Measurements from ENCODE around the gene WIPI1. TPM values are rescaled to one million over a fixed set of nuclear protein-coding genes. Genes with fewer than 3 reads are reported as not detected.
A peak's percentile ranks its signal among the peaks of the same experiment; 100 is the strongest.

WIPI1 gene
- total and polyA plus RNA-seq, 9 donors: 33.9 to 50.5 (median 44.1) TPM

DNA sequence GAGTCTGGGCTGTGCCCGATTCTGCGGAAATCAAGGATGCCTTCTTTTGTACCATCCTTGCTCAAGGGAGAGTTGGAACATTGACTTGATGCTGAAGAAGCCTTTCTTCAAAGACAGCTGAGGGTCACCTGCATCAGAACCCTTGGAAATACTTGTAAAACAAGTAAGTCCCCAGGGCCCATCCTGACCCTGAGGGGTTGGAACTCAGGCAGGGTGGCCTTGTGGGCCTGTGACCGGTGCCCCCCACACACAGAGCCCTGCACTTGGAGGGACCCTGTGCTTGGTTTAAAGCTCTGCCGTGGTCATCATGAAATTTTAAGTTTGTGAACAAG, 56.9 kb downstream of the WIPI1 start:
- Histone ChIP-seq H3K4me3 (ENCODE audit: low read length) (no peak overlapping the region), H3K27ac (ENCODE audit: low read length) (no peak overlapping the region), H3K9me3 (replicated peaks; ENCODE audit: control insufficient read depth, low read depth, low read length) (peaks cover 2% of the 10 kb centered on the region), H3K4me1 (ENCODE audit: control insufficient read depth, insufficient read depth, low read length) (peaks cover 14% of the 10 kb centered on the region), H3K27me3 (ENCODE audit: control insufficient read depth, insufficient read depth, low read length) (no peaks in the 10 kb centered on the region), H3K36me3 (ENCODE audit: control insufficient read depth, insufficient read depth, low read length) (no peaks in the 10 kb centered on the region)
- 55% methylated on average over 3 of the region's 4 CpGs for WGBS (ENCODE audit: insufficient coverage)
- no peak for DNase-seq

DNA sequence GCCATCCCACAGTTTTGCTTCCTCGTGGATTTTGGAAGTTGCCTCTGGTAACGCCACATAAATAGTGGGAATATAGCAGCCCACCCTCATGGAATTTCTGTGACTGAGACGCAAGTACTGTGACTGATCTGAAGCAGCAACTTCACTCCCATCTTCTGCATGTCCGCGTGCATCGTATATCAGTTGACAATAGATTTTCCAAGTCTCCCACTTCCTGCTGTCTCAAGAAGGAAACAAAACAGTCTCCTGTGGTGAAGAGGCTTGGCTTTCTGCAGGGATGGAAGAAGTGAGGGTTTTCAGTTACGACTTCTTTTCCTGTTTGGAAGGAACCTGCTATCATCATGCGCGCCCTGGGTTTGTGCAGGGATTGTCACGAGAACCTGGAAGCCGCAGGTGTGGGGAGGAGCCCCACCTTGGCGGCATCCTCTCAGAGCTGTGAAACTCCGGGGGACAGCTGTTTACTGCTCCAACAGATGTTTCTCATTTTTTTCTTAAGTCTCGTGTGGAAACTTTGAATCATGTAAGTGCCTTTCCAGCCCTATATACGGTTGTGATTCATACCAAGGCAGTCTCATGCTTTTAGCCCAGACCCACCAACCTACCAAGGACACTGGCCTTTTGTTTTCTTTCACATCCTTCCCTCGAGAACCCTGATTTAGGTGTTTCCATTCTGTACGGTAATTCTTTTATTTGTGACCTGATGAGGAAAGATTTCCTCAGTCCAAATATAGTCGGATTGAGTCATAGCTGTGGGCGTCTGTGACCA, 57.5 kb downstream of the WIPI1 start:
- Histone ChIP-seq H3K4me1 (ENCODE audit: control insufficient read depth, insufficient read depth, low read length) (peaks cover 14% of the 10 kb centered on the region), H3K9me3 (replicated peaks; ENCODE audit: control insufficient read depth, low read depth, low read length) (peaks cover 5% of the 10 kb centered on the region), H3K4me3 (ENCODE audit: low read length) (no peak overlapping the region), H3K27me3 (ENCODE audit: control insufficient read depth, insufficient read depth, low read length) (no peaks in the 10 kb centered on the region), H3K36me3 (ENCODE audit: control insufficient read depth, insufficient read depth, low read length) (no peaks in the 10 kb centered on the region), H3K27ac (ENCODE audit: low read length) (peak overlapping the region; percentile 60)
- 19% methylated on average over 6 of the region's 19 CpGs for WGBS (ENCODE audit: insufficient coverage)
- DNase-seq: peak; percentile 91

DNA sequence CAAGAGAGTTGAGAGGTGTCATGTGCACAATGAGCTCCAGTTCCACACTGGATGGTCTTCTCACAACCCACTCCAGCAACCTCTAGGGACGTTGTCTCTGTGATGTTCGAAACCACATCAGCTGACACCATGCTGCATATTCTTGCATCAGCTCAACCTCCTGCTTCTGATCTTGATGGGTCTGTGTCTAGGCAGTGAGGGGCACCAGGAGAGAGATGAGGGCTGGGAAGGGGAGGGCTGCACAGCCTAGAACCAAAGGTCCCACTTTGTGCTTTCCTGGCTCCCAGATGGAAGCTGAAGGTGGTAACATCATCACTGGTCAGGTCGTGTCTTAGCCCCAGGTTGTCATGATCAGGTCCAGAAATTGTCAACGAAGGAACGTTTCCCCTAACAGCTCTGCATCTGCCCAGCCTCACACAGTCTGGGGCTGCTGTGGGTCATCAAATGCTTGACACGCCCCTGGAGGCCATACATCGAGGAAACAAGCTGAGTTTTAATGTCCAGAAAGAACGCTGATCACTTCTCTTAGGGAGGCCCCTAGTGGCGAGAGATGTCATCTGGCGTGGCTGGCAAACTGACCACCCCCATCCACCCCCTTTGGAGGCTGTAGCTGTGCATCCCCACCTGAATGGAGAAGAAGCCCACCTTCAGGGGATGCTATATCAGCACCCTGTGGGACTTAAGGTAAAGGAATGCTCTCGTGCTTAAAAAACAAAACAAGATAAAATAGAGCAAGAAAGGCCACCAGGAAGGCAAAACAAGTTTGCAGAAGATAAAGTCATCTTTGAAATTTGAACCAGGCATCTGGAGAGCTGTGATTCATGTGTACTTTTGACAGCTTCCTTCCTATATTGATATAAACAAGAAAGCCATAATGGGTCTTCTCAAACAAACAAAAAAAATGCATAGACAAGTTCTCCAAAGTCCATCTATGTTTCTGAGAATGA, 58.3 kb downstream of the WIPI1 start:
- WGBS (ENCODE audit: insufficient coverage): 9% methylated on average over 3 of the region's 11 CpGs
- Histone ChIP-seq H3K36me3 (ENCODE audit: control insufficient read depth, insufficient read depth, low read length) (no peaks in the 10 kb centered on the region), H3K27me3 (ENCODE audit: control insufficient read depth, insufficient read depth, low read length) (no peaks in the 10 kb centered on the region), H3K4me1 (ENCODE audit: control insufficient read depth, insufficient read depth, low read length) (peaks cover 14% of the 10 kb centered on the region), H3K4me3 (ENCODE audit: low read length) (no peak overlapping the region), H3K27ac (ENCODE audit: low read length) (peak overlapping the region; percentile 60), H3K9me3 (replicated peaks; ENCODE audit: control insufficient read depth, low read depth, low read length) (peaks cover 10% of the 10 kb centered on the region)
- peak; percentile 75 for DNase-seq

DNA sequence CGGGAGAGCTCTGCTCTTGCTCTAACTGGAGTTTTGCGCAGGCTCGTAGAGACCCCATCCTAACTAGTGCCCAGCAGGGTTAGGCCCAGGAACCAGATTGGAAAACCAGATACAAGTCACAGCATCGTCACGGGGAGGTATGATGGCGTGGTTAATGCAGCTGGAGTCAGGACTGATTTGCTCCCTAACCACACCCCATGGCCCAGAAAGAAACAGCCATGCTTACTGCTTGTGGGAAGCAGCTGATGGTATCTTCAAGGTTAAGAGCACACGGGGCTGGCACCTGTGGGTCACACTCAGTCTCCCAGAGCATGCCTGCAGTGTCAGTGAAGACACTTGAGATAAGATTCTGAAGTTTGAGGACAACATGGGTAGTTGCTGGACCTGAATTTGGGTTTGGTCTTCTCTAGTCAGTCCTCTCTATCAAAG, 60.2 kb downstream of the WIPI1 start:
- H3K27ac ChIP-seq (ENCODE audit: low read length): no peak overlapping the region
- no peaks in the 10 kb centered on the region for H3K36me3 ChIP-seq (ENCODE audit: control insufficient read depth, insufficient read depth, low read length)
- DNase-seq: no peak
- peaks cover 10% of the 10 kb centered on the region for H3K9me3 ChIP-seq (replicated peaks; ENCODE audit: control insufficient read depth, low read depth, low read length)
- WGBS (ENCODE audit: insufficient coverage): 37% methylated on average over 3 of the region's 7 CpGs
- H3K4me1 ChIP-seq (ENCODE audit: control insufficient read depth, insufficient read depth, low read length): peaks cover 14% of the 10 kb centered on the region
- no peaks in the 10 kb centered on the region for H3K27me3 ChIP-seq (ENCODE audit: control insufficient read depth, insufficient read depth, low read length)
- H3K4me3 ChIP-seq (ENCODE audit: low read length): no peak overlapping the region

DNA sequence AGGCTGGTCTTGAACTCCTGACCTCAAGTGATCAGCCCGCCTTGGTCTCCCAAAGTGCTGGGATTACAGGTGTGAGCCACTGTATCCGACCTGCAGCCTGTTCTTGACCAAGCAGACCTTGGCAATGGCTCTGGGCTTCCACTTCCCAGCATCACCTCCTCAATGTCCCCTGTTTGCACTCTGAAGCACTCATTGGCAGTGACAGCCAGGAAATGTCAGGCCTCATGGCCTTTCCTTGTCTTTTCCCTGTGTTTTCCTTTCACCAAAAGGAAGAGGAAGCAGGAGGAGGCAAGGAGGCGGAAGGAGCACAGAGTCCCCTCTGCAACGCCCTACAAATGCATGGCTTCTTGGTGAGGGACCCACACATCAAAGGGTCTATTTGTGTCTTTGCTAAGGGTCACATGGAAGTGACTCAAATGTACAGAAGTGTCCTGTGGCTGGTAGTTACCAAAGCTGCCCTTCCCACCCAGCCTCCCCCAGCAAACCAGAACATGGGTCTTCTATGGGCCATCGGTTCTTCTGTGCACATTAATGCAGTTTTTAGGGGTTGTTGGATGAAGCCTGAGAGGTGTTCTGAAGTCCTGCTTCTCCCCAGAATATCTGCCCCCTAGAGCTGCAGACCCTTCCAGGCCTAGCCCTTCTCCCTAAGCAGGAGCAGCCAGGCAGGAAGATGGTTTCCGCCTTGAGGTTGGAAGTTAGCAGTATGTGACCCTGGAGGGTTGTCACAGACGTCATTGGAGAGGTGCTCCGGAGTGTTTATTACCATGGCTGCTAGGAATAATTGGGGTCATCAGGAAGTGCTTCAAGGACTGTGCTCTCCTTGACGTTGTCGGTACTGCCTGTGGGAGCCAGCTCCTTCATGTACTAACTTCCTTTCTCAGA, 60.8 kb downstream of the WIPI1 start:
- H3K36me3 ChIP-seq (ENCODE audit: control insufficient read depth, insufficient read depth, low read length): no peaks in the 10 kb centered on the region
- H3K4me3 ChIP-seq (ENCODE audit: low read length): no peak overlapping the region
- H3K9me3 ChIP-seq (replicated peaks; ENCODE audit: control insufficient read depth, low read depth, low read length): peaks cover 10% of the 10 kb centered on the region
- peak; percentile 22 for DNase-seq
- H3K27me3 ChIP-seq (ENCODE audit: control insufficient read depth, insufficient read depth, low read length): no peaks in the 10 kb centered on the region
- 62% methylated on average over 4 of the region's 10 CpGs for WGBS (ENCODE audit: insufficient coverage)
- peaks cover 14% of the 10 kb centered on the region for H3K4me1 ChIP-seq (ENCODE audit: control insufficient read depth, insufficient read depth, low read length)
- peak overlapping the region; percentile 2 for H3K27ac ChIP-seq (ENCODE audit: low read length)

DNA sequence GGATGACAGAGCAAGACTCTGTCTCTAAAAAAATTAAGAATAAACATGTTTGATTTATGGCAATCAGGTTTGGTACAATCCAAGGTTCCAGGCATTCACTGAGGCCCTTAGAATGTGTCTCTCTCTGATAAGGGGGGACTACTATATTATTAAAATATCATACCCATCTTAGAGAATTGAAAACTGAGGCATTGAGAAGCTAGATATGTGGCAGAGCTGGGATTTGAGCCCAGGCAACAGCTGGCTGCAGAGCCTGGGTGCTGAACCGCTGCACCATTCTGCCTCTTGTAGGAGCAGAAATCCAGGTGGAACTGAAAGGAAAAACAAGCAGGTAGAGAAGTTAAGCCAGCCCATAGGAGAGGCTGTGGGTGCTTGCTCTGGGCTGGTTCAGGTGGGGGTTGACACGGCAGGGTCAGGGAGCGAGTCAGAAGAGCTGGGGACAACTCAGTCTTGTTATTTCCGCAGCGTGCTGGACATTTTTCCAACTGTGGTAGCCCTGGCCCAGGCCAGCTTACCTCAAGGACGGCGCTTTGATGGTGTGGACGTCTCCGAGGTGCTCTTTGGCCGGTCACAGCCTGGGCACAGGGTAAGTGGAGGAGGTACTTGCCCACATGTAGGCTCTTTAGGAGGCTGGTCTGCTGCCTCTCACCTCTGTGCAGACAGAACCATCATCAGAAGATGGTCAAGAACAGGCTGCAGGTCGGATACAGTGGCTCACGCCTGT, 62.5 kb downstream of the WIPI1 start:
- Histone ChIP-seq H3K9me3 (replicated peaks; ENCODE audit: control insufficient read depth, low read depth, low read length) (peaks cover 10% of the 10 kb centered on the region), H3K27me3 (ENCODE audit: control insufficient read depth, insufficient read depth, low read length) (no peaks in the 10 kb centered on the region), H3K4me3 (ENCODE audit: low read length) (no peak overlapping the region), H3K36me3 (ENCODE audit: control insufficient read depth, insufficient read depth, low read length) (no peaks in the 10 kb centered on the region), H3K27ac (ENCODE audit: low read length) (no peak overlapping the region), H3K4me1 (ENCODE audit: control insufficient read depth, insufficient read depth, low read length) (peaks cover 10% of the 10 kb centered on the region)
- DNase-seq: no peak
- 90% methylated on average over 11 of the region's 12 CpGs for WGBS (ENCODE audit: insufficient coverage)

DNA sequence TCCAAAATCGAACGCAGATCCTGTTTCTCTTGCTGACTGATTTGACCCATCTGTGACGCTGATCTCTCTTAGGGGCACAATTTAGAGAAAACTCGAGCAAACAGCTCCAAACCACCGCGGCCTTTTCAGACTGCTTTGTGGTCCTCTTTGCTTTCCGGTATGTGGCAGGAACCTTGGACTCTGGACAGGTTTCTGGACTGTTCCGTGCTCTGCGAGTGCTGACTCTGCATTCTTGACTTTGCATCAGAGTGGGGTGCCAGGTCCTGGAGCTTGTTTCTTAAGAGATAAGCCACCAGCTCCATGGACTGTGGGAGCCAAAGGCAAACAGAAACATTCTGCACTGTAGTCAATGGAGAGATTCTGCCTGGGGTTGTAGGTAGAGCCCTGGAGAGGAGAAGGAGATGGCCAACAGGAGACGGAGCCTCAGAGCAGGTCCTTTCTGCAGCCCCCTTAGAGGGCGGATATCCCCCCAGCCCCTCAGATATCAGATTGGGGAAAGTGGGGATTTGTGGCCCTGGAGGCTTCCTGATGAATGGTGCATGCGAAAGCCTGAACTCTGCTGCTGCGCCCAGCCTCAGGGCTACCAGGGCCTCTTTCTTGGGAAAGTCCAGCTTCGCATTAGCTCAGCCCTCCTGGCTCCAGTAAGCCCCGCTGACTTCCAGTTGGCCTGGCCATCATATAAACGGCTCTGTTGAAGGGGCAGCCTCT, 65.6 kb downstream of the WIPI1 start:
- no peak overlapping the region for H3K27ac ChIP-seq (ENCODE audit: low read length)

DNA sequence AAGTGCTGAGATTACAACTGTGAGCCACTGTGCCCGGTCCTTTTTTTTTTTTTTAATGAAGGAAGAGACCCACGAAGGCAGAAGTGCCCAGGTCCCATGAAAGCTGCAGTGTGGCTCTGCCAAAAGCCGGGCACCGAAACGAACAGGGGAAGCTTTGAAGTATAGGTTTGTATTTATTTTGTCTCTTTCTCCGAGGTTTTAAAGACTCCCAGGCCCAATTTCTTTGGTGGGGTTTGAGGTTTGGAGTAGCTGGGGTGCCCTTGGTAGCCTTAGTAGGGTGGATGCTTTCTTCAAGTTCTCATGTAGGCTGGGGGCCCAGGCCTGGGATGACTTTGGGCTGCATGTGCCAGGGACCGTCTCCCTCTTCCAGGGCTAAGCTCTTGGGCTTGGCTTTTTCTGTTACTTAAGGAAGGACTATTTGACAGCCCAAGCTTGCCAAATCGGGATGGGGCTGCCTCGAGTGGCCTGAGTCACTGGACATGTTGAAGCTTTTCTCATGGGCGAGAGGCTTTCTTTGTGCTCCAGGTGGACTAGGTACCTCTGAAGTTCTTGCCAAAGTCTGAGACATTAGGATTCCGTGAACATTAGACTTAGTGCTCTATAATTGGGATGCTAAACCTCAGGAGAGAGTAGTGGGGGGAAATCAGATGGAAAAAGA, 66.3 kb downstream of the WIPI1 start:
- WGBS (ENCODE audit: insufficient coverage): 67% methylated on average over 9 of the region's 11 CpGs
- peaks cover 12% of the 10 kb centered on the region for H3K4me1 ChIP-seq (ENCODE audit: control insufficient read depth, insufficient read depth, low read length)
- no peaks in the 10 kb centered on the region for H3K27me3 ChIP-seq (ENCODE audit: control insufficient read depth, insufficient read depth, low read length)
- no peak for DNase-seq
- no peaks in the 10 kb centered on the region for H3K36me3 ChIP-seq (ENCODE audit: control insufficient read depth, insufficient read depth, low read length)
- peaks cover 10% of the 10 kb centered on the region for H3K9me3 ChIP-seq (replicated peaks; ENCODE audit: control insufficient read depth, low read depth, low read length)
- H3K4me3 ChIP-seq (ENCODE audit: low read length): no peak overlapping the region
- H3K27ac ChIP-seq (ENCODE audit: low read length): no peak overlapping the region

More for the DNA sequence above, 65.6 kb downstream of the WIPI1 start:
- Histone ChIP-seq H3K9me3 (replicated peaks; ENCODE audit: control insufficient read depth, low read depth, low read length) (peaks cover 10% of the 10 kb centered on the region), H3K27me3 (ENCODE audit: control insufficient read depth, insufficient read depth, low read length) (no peaks in the 10 kb centered on the region), H3K36me3 (ENCODE audit: control insufficient read depth, insufficient read depth, low read length) (no peaks in the 10 kb centered on the region), H3K4me1 (ENCODE audit: control insufficient read depth, insufficient read depth, low read length) (peaks cover 5% of the 10 kb centered on the region), H3K4me3 (ENCODE audit: low read length) (no peak overlapping the region)
- DNase-seq: no peak
- 72% methylated on average over 13 of the region's 16 CpGs for WGBS (ENCODE audit: insufficient coverage)
